ENCODE measurements around the gene FPR2.
A peak's percentile ranks its signal among the peaks of the same experiment; 100 is the strongest.
"Not testable (repeated sequence)": the region's sequence is repeated elsewhere in the genome, so short reads cannot be mapped to it uniquely, and the experiment has no call there.

FPR2 gene

DNA sequence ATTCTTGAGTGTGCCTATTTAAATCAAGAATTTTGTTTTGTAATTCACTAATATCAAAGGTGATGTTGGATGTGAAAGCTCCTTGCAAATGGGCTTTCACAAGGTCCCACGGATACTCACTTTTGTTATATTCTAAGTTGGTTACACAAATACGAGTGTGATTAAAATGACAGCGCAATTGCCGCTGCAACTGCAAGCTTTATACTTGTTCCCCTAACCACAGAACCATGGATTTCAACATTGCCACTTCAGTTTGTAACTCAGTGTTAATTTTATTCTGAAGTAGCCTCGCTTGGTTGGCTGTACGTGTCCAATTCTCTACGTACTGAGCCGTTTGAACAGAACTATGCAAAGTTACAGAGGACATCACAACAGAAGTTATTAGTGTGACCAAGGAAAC lies 44.4 kb downstream of the FPR2 start:
- not testable (repeated sequence) for DNase-seq (ENCODE audit: low read depth)

DNA sequence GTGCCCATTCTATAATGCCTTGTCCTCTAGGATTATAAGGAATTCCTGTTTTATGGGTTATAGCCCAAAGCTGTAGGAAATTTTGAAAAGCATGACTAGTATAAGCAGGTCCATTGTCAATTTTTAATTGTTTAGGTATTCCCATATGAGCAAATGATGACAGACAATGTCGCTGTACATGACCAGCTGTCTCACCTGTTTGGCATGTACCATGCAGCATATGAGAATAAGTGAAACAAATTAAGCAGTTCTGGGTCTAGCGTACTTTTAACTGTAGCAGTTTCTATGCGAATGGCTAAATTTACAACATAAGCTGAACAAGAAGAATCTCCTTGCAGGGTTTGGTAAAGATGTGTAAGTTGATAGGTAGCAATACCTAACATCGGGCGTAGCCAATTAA lies 45.6 kb downstream of the FPR2 start:
- not testable (repeated sequence) for DNase-seq (ENCODE audit: low read depth)

DNA sequence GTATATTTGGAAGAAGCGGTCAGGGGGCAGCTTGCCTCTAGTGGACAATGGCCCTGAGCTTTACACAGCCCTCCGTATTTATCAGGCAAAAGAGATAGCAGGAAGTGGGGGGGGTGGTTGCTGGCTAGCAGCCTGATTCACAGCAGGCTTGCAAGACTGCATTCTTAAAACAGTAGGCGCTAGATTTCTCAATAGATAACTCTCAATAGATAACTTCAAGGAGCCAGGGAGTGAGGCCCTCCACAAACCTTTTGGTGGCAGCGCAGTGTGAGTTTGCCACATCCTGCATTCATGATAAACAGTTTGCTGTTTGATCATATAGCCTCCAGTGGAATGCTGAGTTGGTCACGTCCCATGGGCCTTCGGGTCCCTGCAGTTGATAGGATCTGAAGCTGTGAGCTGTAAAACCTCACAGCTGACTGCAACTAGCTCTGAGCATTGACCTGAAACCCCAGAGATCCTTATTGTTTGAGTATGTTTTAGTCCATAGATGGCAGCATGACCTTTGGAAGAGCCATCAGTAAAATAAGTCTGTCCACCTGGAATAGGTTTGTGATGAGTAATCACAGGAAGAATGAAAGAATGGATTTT lies 46.2 kb downstream of the FPR2 start:
- peak; percentile 2 for DNase-seq (ENCODE audit: low read depth)

DNA sequence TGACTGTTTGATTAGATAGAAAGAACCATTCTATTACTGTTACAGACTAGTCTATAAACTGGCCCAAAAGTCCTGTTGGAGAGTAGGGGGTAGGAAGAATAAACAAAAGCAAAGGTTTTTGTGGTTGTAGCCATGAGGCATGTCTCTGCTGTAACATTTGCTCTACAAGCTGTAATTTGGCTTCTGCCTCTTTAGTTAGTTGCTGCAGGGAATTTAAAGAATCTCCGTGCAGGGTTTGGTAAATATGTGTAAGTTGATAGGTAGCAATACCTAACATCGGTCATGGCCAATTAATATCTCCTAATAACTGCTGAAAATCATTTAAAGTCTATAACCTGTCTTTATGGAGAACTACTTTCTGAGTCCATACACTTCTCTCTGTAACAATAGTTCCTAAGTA lies 46.9 kb downstream of the FPR2 start:
- DNase-seq (ENCODE audit: low read depth): no peak

DNA sequence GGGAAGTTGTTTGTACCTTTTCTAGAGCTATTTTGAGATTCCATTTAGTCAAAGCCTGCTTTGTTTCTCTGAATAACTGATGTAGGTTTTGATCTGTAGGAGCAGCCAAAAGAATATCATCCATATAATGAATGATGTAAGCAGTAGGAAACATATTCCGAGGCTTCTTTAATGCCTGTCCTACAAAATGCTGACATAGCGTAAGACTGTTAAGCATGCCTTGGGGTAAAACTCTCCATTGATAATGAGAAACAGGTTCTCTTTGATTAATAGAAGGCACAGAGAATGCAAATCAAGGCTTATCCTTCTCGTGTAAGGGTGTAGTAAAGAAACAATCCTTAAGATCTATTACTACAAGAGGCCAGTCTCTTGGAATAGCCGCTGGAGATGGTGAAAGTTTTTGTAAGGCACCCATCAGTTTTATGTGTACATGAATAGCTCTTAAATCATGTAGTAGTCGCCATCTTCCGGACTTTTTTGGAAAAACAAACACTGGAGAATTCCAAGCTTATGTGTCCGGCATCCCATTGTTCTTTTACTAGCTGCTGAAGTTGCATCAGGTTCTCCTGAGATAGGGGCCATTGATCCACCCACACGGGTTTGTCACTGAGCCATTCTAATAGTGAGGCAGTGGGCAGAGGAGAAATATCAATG lies 47.5 kb downstream of the FPR2 start:
- DNase-seq (ENCODE audit: low read depth): no peak

DNA sequence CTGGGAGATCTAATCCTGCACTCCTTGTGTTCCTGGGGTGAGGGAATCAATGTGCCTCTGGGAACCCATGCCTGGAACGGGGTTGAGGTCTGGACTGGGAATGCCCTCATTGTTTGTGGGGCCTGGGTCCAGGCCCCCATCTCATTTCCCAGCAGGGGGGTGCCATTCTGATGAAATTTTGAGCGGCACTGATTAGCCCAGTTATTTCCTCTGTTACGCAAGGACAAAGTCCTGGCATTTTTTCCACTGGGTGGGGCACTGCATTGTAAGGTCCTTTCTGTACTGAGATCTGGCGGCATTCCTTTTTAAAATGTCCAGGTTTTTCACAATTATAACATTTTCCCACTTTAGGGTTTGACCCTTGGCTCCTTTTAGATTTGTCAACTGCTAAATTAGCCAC lies 48.8 kb downstream of the FPR2 start:
- no peak for DNase-seq (ENCODE audit: low read depth)

DNA sequence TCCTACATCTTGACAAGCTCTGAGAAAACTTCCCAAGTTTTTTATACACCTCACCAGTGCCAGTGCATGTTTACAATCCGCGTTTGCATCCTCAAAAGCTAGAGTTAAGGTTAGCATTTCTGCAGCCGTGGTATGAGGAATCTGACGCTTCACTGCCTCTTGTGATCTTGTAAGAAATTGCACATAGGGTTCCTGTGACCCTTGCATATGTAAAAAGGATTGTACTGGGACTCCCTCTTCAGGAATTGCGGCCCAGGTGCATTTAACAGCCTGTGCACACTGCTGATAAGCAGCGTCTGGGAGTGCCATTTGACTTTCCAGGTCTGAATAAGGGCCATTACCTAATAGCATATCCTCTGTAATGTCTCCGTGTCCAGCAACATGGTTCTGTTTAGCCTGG lies 49.2 kb downstream of the FPR2 start:
- no peak for DNase-seq (ENCODE audit: low read depth)

DNA sequence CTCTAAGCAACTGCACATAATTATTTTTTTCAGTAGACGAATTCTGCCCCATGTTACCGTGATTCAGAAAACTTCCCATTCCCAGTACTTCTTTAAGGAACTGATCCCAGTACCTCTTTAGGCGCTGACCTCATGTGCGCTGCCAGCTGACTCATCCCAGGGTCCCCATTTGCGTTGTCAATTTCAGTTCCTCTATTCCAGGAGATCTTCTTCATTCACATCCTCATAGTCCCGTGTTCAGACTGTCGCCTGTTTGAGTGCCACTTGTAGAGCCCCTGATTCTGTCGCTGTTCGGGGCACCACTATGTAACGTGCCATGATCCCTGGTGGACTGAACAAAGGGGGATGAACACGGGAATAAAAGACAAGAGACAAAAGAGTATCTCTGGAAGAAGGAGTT lies 50.4 kb downstream of the FPR2 start:
- DNase-seq (ENCODE audit: low read depth): no peak

DNA sequence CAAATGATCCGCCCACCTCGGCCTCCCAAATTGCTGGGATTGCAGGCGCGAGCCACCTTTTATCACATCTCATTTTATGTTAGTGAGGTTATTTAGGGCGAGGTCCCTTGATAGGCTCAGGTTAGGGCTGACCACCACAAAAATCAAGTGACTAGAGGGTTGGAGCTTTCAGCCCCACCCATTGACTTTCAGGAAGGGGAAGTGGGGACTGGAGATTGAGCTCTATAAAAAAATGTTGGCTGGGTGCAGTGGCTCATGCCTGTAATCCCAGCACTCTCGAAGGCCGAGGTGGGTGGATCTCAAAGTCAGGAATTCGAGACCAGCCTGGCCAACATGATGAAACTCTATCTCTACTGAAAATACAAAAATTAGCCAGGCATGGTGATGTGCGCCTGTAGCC lies 54.1 kb downstream of the FPR2 start:
- no peak for DNase-seq (ENCODE audit: low read depth)

DNA sequence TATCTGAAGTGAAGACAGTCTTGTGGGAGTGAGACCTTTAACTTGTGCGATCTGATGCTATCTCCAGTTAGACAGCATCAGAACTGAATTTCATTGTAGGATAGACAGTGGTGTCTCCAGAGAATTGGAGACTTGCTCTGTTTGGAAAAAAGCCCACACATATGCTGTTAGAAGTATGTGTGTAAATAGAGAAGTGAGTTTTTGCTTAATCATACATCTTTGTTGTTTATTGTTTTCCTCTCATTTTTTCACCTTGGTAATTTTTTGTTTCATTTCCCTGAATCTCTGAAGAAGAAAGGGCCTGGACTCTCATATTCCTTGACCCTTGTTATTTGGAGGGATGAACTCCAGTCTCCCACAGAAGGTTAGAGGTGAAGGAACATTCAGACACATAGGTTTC lies 55.7 kb downstream of the FPR2 start:
- no peak for DNase-seq (ENCODE audit: low read depth)

DNA sequence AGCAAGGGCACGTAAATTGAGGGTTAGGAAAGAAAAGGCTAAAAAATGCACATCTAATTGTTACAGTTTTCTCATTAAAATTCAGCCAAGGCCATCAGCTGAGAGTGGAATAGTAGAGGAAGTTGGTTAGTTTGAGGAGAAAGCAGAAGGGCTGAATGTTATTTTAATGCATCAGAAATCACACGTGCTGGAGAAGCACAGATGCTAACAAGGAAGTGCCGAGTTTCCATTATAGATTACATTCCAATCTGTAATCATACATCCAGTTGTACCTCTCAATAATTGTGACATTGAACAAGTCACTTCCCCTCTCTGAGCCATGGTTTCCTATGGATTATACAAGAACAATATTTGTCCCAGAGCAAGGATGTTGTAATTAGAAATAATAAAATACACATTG lies 59.0 kb downstream of the FPR2 start:
- DNase-seq (ENCODE audit: low read depth): no peak

All from activated gamma-delta T cell treated with anti-CD3 and anti-CD28 coated beads, Interleukin-2, amount 50 U/mL, for 16 hours (primary cell).